Hematopoietic multipotent progenitor cell treated with erythropoietin and hydrocortisone succinate and interleukin-3 and kit ligand, for 4 days (in vitro differentiated cells): Measurements from ENCODE around the gene GADL1.

Experiments used
- DNase-seq: peaks from one replicate; pipeline ENCODE4 v3.0.0-alpha.2; 2015

GADL1 gene

GRCh38 chr3:30713885-30714503 lies 180.5 kb downstream of the GADL1 start:
- no peak for DNase-seq

GRCh38 chr3:30712991-30713390 lies 181.5 kb downstream of the GADL1 start:
- DNase-seq = no peak

- no peak for DNase-seq
These were observed 182.6 kb downstream of the GADL1 start for GRCh38 chr3:30711867-30712266.

GRCh38 chr3:30711151-30711550 lies 183.3 kb downstream of the GADL1 start:
- DNase-seq = peak; percentile 48

- no peak for DNase-seq
These were observed 184.4 kb downstream of the GADL1 start for GRCh38 chr3:30710017-30710416.

- no peak for DNase-seq
These were observed 186.0 kb downstream of the GADL1 start for GRCh38 chr3:30708472-30708871.

- no peak for DNase-seq
These were observed 186.6 kb downstream of the GADL1 start for GRCh38 chr3:30707825-30708224.

GRCh38 chr3:30704931-30705890 lies 189.2 kb downstream of the GADL1 start:
- no peak for DNase-seq

- no peak for DNase-seq
These were observed 191.5 kb downstream of the GADL1 start for GRCh38 chr3:30702828-30703397.

GRCh38 chr3:30702038-30702827 lies 192.2 kb downstream of the GADL1 start:
- DNase-seq = no peak

- no peak for DNase-seq
These were observed 193.6 kb downstream of the GADL1 start for GRCh38 chr3:30700702-30701321.

- DNase-seq = no peak
These were observed 194.5 kb downstream of the GADL1 start for GRCh38 chr3:30699927-30700326.

- DNase-seq = no peak
These were observed 195.9 kb downstream of the GADL1 start for GRCh38 chr3:30698549-30698948.

GRCh38 chr3:30696896-30697295 lies 197.6 kb downstream of the GADL1 start:
- DNase-seq = peak; percentile 81

GRCh38 chr3:30696403-30696819 lies 198.1 kb downstream of the GADL1 start:
- DNase-seq = no peak

GRCh38 chr3:30695302-30696061 lies 199.0 kb downstream of the GADL1 start:
- DNase-seq = no peak

- DNase-seq = no peak
These were observed 199.8 kb downstream of the GADL1 start for GRCh38 chr3:30694668-30695067.

GRCh38 chr3:30694148-30694547 lies 200.3 kb downstream of the GADL1 start:
- no peak for DNase-seq

- peak; percentile 91 for DNase-seq
These were observed 200.9 kb downstream of the GADL1 start for GRCh38 chr3:30693470-30694120.

GRCh38 chr3:30692498-30693130 lies 201.8 kb downstream of the GADL1 start:
- DNase-seq = no peak

GRCh38 chr3:30691944-30692343 lies 202.5 kb downstream of the GADL1 start:
- no peak for DNase-seq
